Kidney (tissue), 14 donors: Measurements from ENCODE around the gene WNT1. TPM values are rescaled to one million over a fixed set of nuclear protein-coding genes. Genes with fewer than 3 reads are reported as not detected.

Experiments
- DNase-seq, 5 donors: peaks; one replicate each; pipeline ENCODE4 v3.0.0-alpha.2; 2013 to 2020
- FAIRE-seq: peaks from 2 replicates; lab custom pipeline; 2012; peaks lifted over from hg19 to GRCh38; lab: Jason Lieb, UNC
- H3K27ac ChIP-seq, 2 donors: one replicate each; pipeline ENCODE4 v1.7.0; 2013; ENCODE audit warnings: low read depth in 2 of 2, low read length in 2 of 2, inconsistent platforms in 1 of 2
- H3K27me3 ChIP-seq: one replicate; pipeline ENCODE4 v1.7.1; 2013; ENCODE audit warnings: low read length, inconsistent platforms; ENCODE audit not compliant: control insufficient read depth, insufficient read depth
- H3K36me3 ChIP-seq, 3 donors: one replicate each; pipeline versions ENCODE4 v1.7.0 to v1.7.1; 2013; ENCODE audit warnings: low read length in 3 of 3, control low read depth in 1 of 3, inconsistent platforms in 1 of 3; ENCODE audit not compliant: insufficient read depth in 3 of 3, control insufficient read depth in 2 of 3
- H3K4me1 ChIP-seq, 3 donors: one replicate each; pipeline versions ENCODE4 v1.7.0 to v1.7.1; 2013; ENCODE audit warnings: low read length in 3 of 3, inconsistent platforms in 1 of 3, low read depth in 1 of 3; ENCODE audit not compliant: control insufficient read depth in 2 of 3, insufficient read depth in 2 of 3
- H3K4me3 ChIP-seq, 3 donors: one replicate each; pipeline versions ENCODE4 v1.7.0 to v1.8.1; 2013; ENCODE audit warnings: low read length in 3 of 3, control low read depth in 1 of 3, inconsistent platforms in 1 of 3
- H3K9ac ChIP-seq, 3 donors: one replicate each; pipeline versions ENCODE4 v1.7.0 to v1.7.1; 2013; ENCODE audit warnings: low read length in 3 of 3, control low read depth in 1 of 3, inconsistent platforms in 1 of 3
- H3K9me3 ChIP-seq, 3 donors: one replicate each; pipeline versions ENCODE4 v1.7.0 to v1.7.1; 2013; ENCODE audit warnings: low read length in 3 of 3, control low read depth in 1 of 3, inconsistent platforms in 1 of 3; ENCODE audit not compliant: control insufficient read depth in 2 of 3, insufficient read depth in 1 of 3
- intact Hi-C: fragments of 100-400 bp; cut with DNase I; formaldehyde crosslinking; loops from one replicate; pipeline ENCODE4 v1.11.1; 2022
- polyA plus RNA-seq: library from polyadenylated mRNA; stranded (reverse); fragments of 350-450 nt; fragmentation: Illumina TruSeq; extraction: RNeasy Lipid Tissue Mini Kit (QIAGEN cat#74804); gene quantifications from one replicate; pipeline ENCODE4 v1.2.3, GENCODE V29; 2014; ENCODE audit warnings: low read depth, low replicate concordance; ENCODE audit not compliant: insufficient read depth
- total RNA-seq: library from RNA; stranded (reverse); fragmentation: NEBNext Ultra II Directional; extraction: Animal tissue kit (Norgen Biotek cat#: 25700); gene quantifications from one replicate; pipeline ENCODE4 v1.2.1, GENCODE V29; 2021
- TF ChIP-seq, protein P1 (sequence below): IDR thresholded peaks from 3 replicates; pipeline ENCODE4 v1.5.1; 2012; ENCODE audit warnings: mild to moderate bottlenecking, moderate library complexity, borderline replicate concordance; ENCODE audit not compliant: insufficient read depth; ENCODE audit errors: extremely low read depth
- donor health status: control.
- donor health status: control.
- donor health status: control.
- donor health status: control.
- donor health status: control.
- donor health status: DM: yes; HTN: yes; CAD: no.
- donor health status: Normal renal cell carcinoma (clear cell type).

WNT1 gene
- total and polyA plus RNA-seq, 2 donors from 2014 or later, result not detected

DNA sequence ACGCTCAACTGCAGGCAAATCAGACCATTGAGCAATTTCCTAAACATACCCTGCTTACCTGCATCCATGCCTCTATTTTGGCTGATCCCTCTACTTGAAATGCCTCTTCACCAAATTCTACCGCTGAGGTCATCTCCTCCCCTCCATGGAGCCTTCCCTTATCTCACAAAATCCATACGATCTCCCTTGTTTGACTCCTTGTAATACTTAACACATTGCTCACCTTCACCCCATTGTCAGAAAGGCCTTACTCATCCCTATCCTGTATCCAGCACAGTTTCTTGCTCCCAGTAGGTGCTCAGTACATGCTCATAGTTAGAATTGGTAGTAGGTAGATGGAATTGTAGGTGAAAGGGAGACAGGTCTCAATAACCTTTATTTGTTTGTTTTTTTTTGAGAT is 15.7 kb downstream of the WNT1 start:
- peaks cover 20% of the 10 kb centered on the region for H3K27me3 ChIP-seq
- FAIRE-seq (no peak), DNase-seq (no peak)
- H3K36me3 ChIP-seq, result no peaks in the 10 kb centered on the region
- H3K27ac ChIP-seq, result no peak overlapping the region
- intact Hi-C loops, result no loop called here
- no peaks in the 10 kb centered on the region for H3K9me3 ChIP-seq
- peaks cover 0 to 6% (median 0%) of the 10 kb centered on the region in 3 donors for H3K4me1 ChIP-seq
- TF ChIP-seq, protein P1, sequence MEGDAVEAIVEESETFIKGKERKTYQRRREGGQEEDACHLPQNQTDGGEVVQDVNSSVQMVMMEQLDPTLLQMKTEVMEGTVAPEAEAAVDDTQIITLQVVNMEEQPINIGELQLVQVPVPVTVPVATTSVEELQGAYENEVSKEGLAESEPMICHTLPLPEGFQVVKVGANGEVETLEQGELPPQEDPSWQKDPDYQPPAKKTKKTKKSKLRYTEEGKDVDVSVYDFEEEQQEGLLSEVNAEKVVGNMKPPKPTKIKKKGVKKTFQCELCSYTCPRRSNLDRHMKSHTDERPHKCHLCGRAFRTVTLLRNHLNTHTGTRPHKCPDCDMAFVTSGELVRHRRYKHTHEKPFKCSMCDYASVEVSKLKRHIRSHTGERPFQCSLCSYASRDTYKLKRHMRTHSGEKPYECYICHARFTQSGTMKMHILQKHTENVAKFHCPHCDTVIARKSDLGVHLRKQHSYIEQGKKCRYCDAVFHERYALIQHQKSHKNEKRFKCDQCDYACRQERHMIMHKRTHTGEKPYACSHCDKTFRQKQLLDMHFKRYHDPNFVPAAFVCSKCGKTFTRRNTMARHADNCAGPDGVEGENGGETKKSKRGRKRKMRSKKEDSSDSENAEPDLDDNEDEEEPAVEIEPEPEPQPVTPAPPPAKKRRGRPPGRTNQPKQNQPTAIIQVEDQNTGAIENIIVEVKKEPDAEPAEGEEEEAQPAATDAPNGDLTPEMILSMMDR, result no peak
- H3K9ac ChIP-seq, result no peak overlapping the region
- H3K4me3 ChIP-seq, result no peak overlapping the region

DNA sequence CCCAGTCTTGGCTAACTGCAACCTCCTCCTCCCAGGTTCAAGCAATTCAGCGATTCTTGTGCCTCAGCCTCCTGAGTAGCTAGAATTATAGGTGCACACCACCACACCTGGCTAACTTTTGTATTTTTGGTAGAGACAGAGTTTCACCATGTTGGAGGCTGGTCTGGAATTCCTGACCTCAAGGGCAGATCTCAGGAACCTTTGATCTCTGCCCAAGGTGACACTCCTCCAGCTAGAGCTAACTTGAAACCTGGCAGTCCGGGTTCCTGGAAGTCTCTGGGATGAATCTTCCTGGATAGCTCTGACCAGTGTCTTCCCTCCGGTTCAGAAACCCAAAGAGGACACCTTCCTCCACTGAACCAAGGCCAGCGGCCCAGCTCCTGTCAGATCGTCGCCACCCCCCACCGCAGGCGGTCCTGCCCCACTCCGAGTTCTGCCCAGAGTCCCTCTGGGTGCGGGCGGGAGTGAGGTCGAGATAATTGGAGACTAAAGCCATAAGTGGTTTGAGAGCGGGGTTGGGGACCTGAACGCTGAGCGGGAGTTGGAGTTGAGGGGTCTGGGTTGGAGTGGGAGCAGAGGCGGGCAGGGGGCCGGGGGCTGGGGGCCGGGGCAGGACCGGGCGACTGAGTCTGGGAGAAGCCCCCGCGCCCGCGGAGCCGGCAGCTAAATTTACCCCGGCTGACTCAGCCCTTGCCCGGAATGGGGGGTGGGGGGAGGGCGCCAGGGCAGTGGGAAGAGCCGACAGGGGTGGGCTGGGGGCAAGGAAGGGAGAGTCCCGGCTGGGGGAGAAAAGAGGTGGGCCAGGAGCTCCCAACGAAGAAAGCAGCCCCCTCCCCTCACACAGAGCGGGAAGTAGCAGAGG is 16.3 kb downstream of the WNT1 start:
- H3K27ac ChIP-seq, result no peak overlapping the region
- no peak overlapping the region for H3K4me3 ChIP-seq
- H3K9me3 ChIP-seq, result no peaks in the 10 kb centered on the region
- intact Hi-C loops, result no loop called here
- no peak overlapping the region for H3K9ac ChIP-seq
- DNase-seq (no peak), FAIRE-seq (no peak)
- H3K4me1 ChIP-seq, result peaks cover 0 to 10% (median 1%) of the 10 kb centered on the region in 3 donors
- no peaks in the 10 kb centered on the region for H3K36me3 ChIP-seq
- TF ChIP-seq, protein P1, result no peak
- H3K27me3 ChIP-seq, result peaks cover 16% of the 10 kb centered on the region

DNA sequence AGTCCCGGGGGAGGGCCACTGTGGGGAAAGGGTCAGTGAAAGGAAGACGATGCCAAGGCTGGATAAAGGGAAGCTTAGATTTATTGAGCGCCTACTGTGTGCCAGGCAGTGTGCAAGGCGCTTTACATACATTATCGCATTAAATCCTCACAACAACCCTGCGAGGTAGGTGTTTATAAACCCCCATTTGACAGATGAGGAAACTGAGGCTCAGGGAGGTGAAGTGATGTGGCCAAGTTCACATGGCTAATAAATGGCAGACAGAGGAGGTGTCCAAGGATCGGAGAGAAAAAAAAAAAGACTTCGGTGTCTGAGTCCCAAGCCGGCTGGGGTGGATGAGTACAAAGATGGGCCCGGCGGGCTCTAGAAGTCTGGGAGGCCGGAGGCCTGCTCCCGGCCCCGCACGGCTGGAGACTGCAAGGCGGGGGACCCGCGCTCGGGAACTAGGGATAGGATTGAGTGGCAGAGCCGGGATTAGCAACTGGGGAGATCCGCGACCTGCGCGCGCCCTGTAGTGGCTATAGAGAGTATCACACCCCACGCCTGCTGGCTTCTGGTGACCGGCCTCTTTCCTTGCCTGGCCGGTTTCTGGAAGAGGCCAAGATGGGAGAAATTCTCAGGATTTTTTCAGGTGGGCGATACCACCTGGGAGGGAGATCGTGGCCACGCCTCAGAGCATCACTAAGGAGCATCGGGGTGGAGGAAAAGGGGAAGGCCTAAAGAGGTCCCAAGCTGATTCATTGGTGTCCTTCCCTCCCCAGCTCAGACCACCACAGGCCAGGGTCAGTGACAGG is 17.2 kb downstream of the WNT1 start:
- H3K4me1 ChIP-seq, result peaks cover 0 to 16% (median 5%) of the 10 kb centered on the region in 3 donors
- no peaks in the 10 kb centered on the region for H3K9me3 ChIP-seq
- peak; percentile 91 to 95 (median 94) for DNase-seq
- peak overlapping the region in 1 of 3 donors; percentile 26 for H3K4me3 ChIP-seq
- no peak overlapping the region for H3K9ac ChIP-seq
- H3K27ac ChIP-seq, result no peak overlapping the region
- intact Hi-C loops, result no loop called here
- no peak for FAIRE-seq
- no peaks in the 10 kb centered on the region for H3K36me3 ChIP-seq
- TF ChIP-seq, protein P1, result peak; percentile 71
- peaks cover 22% of the 10 kb centered on the region for H3K27me3 ChIP-seq
